HFF-Myc (cell line): ENCODE measurements around the gene MTHFSD.
A peak's percentile ranks its signal among the peaks of the same experiment; 100 is the strongest.

Source experiments
- DNase-seq: peaks from one replicate; pipeline ENCODE4 v3.0.0-alpha.2; 2011; ENCODE audit warnings: low read depth; ENCODE audit errors: extremely low read depth
- H3K4me3 ChIP-seq: replicated peaks from 2 replicates; pipeline ENCODE4 v1.5.1; 2011; ENCODE audit warnings: low read depth, mild to moderate bottlenecking, control low read depth, low read length
- TF ChIP-seq, protein P1 (sequence below): IDR thresholded peaks from 2 replicates; pipeline ENCODE4 v1.5.1; 2012; ENCODE audit warnings: mild to moderate bottlenecking, low read depth, low read length, control low read depth; ENCODE audit errors: missing control alignments

MTHFSD gene

DNA sequence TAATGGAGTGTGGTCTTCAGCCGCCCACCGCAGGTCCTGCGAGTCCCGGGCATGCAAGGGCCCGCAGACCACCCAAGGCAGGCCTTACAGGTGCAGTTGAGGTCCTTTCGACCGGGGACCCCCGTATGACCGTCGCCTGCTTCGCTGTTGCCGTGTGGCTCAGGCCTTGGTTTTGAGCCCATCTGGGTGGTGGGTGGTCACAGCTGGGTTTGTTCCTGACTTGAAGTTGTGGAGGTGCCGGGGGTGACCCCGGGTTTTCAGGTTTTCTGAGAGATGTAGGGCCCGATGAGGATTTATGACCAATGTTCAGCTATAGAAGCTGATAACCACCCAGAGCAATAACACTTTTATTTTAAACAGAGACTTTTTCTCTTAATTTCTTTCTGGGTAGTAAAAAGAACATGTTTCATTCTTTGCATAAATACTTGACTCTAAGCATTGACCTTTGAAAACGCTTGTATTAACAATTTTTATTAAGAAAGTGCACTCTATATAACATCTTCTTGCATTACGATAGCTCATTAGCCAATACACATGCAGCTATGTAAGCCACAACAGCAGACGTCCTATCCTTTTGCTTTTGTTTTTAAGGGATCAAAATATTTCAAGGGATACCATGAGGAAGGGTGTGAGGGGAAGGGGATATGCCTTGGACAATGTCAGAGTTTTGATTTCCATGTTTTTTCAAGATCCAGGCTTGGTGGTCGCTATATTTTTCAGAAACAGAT is 25.2 kb upstream of the MTHFSD start:
- peak overlapping the region; percentile 64 for H3K4me3 ChIP-seq
- no peak for DNase-seq
- TF ChIP-seq, protein P1, sequence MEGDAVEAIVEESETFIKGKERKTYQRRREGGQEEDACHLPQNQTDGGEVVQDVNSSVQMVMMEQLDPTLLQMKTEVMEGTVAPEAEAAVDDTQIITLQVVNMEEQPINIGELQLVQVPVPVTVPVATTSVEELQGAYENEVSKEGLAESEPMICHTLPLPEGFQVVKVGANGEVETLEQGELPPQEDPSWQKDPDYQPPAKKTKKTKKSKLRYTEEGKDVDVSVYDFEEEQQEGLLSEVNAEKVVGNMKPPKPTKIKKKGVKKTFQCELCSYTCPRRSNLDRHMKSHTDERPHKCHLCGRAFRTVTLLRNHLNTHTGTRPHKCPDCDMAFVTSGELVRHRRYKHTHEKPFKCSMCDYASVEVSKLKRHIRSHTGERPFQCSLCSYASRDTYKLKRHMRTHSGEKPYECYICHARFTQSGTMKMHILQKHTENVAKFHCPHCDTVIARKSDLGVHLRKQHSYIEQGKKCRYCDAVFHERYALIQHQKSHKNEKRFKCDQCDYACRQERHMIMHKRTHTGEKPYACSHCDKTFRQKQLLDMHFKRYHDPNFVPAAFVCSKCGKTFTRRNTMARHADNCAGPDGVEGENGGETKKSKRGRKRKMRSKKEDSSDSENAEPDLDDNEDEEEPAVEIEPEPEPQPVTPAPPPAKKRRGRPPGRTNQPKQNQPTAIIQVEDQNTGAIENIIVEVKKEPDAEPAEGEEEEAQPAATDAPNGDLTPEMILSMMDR, result no peak

DNA sequence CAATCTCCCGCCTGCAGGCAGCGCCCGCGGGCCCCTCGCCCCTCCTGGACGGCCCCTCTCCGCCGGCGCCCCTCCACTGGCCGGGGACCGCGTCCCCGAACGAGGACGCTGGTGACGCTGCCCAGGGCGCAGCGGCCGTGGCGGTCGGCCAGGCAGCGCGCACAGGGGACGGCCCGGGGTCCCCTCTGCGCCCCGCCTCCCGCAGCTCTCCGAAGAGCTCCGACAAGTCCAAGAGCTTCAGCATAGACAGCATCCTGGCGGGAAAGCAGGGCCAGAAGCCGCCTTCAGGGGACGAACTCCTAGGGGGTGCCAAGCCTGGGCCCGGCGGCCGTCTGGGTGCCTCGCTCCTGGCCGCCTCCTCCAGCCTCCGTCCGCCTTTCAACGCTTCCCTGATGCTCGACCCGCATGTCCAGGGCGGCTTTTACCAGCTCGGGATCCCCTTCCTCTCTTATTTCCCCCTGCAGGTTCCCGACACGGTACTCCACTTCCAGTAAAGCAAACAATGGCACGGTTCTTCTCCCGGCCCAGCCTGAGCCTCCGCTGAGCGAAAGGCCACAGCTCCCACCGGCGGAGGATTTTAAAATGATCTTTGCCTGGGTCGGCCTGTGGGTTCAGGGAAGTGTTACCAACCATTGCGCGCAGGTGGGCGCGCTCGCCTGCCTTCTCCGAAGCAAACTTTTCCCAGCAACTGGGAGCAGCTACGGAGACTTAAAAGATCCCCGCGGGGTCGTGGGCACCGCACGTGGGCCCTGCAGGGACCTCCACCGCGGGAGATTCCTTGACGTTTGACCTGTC is 24.4 kb upstream of the MTHFSD start:
- TF ChIP-seq, protein P1, result no peak
- DNase-seq, result no peak
- H3K4me3 ChIP-seq, result peak overlapping the region; percentile 64

DNA sequence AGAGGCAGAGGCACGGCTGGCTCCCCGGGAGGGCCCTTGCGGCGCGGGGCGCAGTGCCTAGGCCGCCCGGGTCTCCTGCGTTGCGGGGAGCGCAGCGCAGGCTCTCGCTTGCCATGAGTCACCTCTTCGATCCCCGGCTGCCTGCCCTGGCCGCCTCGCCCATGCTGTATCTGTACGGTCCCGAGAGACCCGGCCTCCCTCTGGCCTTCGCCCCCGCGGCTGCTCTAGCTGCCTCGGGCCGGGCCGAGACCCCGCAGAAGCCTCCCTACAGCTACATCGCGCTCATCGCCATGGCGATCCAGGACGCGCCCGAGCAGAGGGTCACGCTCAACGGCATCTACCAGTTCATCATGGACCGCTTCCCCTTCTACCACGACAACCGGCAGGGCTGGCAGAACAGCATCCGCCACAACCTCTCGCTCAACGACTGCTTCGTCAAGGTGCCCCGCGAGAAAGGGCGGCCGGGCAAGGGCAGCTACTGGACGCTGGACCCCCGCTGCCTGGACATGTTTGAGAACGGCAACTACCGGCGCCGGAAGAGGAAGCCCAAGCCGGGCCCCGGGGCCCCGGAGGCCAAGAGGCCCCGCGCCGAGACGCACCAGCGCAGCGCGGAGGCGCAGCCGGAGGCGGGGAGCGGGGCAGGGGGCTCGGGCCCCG is 23.7 kb upstream of the MTHFSD start:
- peak overlapping the region; percentile 64 for H3K4me3 ChIP-seq
- DNase-seq, result no peak
- TF ChIP-seq, protein P1, result no peak

DNA sequence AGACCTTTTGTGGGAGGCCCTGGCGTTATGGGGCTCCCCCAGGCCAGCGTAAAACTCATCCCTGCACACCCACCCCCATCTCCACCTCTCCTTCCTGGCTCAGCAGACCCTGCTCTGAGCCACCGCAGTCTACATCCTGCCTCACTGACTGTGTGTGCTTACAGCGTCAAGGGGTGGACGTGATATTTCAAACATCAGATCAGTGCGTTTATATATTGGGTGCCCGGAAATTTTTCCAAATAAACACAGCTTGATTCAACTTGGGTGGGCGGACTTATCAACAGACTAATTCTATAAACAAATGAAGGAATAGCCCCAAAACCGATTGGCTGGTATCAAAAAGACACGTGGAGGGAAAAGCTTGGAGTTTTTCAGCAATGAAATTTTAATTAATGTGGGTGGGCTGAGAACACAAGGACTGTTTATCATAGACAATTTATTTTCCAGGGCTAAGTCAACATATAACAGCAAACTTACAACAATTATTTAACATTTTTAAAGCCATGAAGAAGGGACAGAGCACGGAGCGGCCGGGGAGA is 23.1 kb upstream of the MTHFSD start, which contains the start of gene FOXL1:
Gene FOXL1, plus strand, starts transcription at position 489 of the 539 bp plus-strand sequence. CDS start 175 bp downstream, outside the sequence.
- TF ChIP-seq, protein P1, result no peak
- peak; percentile 82 for DNase-seq
- peak within 1 kb of the TSS; percentile 64 for H3K4me3 ChIP-seq

DNA sequence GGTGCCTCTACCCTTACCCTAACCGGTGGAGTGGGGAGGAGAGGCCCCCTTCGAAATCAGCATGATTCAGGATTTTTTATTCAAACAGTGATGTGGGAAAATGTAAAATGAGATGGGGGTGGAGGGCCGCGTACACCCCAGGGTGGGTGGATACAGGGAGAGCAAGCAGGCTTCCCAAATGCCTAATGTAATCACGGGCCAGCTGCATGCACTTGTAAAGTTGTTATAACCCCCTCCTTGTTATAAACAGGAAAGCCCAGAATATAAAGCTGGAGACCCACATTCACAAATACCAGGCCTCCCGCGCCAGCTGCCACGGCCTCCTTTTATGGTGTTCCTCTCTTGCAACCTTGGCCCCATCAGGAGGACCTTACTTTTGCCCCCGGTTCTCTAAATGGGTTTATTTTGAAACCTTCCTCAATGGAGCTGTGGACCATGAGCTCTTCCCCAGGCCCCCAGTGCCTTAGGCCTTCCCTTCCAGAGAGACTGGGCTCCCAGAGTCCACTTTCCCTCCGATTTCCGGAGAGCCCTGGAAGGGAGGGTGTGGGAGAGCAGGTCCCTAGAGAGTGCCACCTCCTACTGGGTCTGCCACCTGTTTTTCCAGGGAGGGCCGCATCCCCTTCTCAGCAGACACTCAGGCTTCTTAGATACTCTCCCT is 22.4 kb upstream of the MTHFSD start:
- DNase-seq, result no peak
- TF ChIP-seq, protein P1, result no peak
- peak overlapping the region; percentile 64 for H3K4me3 ChIP-seq
